GM18909 (cell line): Measurements from ENCODE around the gene ST6GALNAC3.
"Not testable (repeated sequence)": the region's sequence is repeated elsewhere in the genome, so short reads cannot be mapped to it uniquely, and the experiment has no call there.

Source experiments
- ATAC-seq: cut with Tn5 transposase; IDR thresholded peaks from one replicate; pipeline ENCODE4 v1.9.1; 2021; ENCODE audit warnings: mild to moderate bottlenecking; ENCODE audit not compliant: unreplicated experiment, poor library complexity

Gene ST6GALNAC3

DNA sequence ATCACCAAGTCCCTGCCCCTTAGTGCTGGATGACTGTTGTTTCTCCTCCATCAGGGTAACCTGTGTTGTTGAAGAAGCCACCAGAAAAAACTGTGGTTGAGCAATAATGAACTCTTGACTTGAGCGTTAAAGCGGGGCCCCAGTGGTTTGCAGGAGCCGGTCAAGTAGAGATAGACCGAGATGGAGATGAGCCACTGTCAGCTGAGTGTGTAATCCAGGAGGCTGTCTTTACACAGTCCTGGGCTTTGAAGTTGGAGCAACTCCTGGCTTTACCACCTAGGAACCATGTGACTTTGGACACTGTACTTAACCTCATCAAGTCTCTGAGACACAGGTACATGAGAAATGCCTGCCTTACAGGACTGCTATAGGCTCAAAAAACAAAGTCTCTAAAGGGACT, 158.1 kb downstream of the ST6GALNAC3 start:
- ATAC-seq: no peak

DNA sequence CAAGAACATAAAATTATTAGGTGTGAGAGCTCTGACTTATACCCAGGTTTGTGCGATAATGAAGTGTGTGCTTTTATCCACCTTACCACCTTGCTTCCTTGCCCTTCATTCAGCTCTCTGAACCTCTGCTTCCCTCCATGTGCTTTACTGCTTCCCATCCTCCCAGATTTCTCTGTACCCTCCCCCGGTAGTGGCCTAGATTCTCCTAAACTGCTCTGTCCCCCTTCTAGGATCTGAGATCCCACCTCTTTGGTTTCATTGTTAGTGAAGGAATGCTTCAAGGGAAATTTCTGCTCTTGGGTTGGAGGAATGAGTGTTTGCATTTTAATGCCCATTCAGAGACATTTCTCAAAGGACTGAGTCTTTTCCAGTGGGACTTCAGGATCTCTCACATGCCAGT, 159.5 kb downstream of the ST6GALNAC3 start:
- no peak for ATAC-seq

DNA sequence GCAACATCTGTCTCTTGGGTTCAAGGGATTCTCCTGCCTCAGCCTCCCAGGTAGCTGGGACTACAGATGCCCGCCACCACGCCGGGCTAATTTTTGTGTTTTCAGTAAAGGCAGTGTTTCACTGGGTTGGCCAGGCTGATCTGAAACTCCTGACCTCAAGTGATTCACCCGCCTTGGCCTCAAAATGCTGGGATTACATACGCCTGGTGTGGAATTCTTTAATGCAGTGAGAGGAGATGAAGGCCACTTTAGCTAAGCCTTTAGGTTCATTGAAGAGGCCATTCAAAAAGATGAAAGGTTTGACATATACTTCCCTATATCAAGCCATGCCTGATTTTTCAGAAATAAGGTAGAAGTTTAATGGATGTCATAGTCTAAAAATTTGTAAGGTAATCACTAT, 162.7 kb downstream of the ST6GALNAC3 start:
- ATAC-seq: no peak

GRCh38 chr1:76238094-76238628, 163.6 kb downstream of the ST6GALNAC3 start:
- no peak for ATAC-seq

DNA sequence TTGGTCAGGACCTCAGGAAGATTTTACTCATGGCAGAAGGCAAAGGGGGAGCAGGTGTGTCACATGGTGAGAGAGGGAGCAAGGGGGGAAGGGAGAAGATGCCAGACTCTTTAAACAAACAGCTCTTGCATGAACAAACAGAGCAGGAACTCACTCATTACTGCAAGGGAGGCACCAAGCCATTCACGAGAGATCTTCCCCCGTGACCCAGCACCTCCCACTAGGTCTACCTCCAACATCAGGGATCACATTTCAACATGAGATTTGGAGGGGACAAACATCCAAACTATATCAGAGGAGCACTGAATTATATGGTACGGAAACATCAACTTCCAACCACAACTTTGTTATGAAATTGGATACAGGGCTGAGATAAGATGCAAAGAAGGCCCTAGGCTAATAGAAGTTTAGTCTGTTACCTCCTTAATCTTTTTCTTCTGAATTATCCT, 164.9 kb downstream of the ST6GALNAC3 start:
- no peak for ATAC-seq

GRCh38 chr1:76240316-76240715, 165.8 kb downstream of the ST6GALNAC3 start:
- no peak for ATAC-seq

GRCh38 chr1:76242587-76242986, 168.0 kb downstream of the ST6GALNAC3 start:
- ATAC-seq: not testable (repeated sequence)

DNA sequence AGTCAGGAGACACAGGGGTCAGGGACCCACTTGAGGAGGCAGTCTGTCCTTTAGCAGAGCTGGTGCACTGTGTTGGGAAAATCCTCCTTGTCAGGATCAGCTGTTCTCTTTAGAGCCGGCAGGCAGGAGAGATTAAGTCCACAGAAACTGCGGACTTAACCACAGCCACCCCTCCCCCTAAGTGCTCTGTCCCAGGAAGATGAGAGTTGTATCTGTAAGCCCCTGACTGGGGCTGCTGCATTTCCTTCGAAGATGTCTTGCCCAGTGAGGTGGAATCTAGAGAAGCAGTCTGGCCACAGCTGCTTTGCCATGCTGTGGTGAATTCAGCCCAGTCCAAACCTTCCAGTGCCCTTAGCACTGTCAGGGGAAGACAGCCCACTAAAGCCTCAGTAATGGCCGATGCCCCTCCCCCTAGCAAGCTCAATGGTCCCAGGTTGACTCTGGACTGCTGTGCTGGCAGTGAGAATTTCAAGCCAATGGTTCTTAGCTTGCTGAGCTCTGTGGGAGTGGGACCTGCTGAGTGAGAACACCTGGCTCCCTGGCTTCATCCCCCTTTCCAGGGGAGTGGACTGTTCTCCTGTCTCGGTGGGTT, 172.8 kb downstream of the ST6GALNAC3 start:
- no peak for ATAC-seq

DNA sequence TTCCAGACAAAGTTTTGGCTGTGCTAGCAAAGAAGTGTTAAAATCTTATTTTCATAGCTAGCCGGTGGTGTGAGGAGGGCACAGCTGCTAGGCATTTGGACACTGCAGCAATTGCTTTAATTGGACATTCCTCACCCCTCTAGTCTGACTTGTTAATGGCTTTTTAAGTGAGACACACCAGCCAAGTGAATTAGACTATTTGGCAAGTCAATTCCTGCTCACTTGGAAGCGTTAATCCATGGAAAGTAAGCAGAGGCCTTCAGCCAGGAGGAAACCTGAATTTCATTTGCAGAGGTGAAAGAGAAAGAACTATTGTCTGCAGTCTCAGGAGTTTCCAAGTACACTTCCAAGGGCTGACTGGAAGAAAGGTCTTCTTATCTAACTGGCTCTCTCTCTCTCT, 175.7 kb downstream of the ST6GALNAC3 start:
- no peak for ATAC-seq

- no peak for ATAC-seq
These were observed 177.9 kb downstream of the ST6GALNAC3 start for GRCh38 chr1:76252431-76252830.

DNA sequence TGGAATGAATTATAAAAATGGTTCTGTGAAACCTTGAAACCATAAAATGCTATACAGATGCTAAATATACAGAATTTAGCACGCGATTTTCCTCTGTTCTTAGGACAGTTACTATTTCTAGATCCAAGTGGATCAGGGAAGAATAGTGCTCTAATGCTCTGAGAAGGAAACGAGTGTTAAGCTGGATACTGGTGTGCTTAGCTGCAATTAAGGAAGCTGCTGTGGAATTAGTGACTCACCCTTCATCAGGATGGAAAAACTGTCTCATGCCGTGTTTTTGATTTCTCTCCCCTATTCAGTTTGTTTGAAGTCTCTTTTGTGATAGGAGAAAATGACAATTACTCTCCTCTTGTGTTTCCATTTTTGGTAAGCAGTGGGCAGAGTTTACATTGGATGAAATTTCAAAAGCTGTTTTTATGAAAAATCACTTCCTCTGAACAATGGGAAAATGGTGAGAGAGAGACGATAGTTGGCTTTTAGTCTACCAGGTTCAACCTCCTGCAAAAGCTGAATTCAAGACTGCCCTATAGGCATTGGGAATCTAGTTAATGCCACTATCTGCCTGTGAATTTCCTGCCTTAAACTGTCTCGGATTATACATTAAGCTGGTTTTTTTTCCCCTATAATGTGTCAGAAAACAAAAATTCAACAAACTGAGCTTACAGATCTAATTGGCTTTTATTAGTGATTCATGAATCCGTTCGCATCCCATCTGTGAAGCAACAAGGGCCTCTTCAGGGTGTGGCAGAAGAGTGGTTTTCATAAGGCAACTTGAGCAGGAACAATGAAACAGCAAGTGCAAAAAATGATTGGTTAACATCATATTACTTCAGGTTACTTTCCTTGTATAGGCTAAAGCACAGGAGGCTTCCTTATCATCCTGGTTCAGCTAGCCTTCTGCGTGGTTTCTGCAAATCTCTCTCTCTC, 179.8 kb downstream of the ST6GALNAC3 start:
- ATAC-seq: no peak

- no peak for ATAC-seq
These were observed 182.0 kb downstream of the ST6GALNAC3 start for GRCh38 chr1:76256289-76257223.

DNA sequence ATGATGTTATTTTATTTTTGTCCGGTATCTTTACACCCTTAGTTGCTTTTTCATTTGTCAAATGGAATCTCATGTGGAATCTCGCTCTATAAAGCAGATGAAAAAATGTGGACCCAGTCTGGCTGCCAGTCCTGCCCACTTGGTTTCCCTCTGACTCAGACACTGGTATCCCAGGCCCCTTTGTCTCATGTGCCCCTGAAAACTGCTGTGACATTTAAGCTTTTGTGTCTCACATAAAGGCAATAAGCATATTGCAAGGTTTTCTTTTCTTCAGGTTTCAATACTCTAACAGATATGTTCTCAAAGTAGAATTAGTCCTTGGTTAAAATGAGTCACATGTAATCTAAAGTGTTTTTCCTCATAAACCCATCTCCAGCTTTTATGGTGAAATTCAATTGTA, 183.3 kb downstream of the ST6GALNAC3 start:
- ATAC-seq: no peak

- ATAC-seq: no peak
These were observed 184.7 kb downstream of the ST6GALNAC3 start for GRCh38 chr1:76259270-76259669.

DNA sequence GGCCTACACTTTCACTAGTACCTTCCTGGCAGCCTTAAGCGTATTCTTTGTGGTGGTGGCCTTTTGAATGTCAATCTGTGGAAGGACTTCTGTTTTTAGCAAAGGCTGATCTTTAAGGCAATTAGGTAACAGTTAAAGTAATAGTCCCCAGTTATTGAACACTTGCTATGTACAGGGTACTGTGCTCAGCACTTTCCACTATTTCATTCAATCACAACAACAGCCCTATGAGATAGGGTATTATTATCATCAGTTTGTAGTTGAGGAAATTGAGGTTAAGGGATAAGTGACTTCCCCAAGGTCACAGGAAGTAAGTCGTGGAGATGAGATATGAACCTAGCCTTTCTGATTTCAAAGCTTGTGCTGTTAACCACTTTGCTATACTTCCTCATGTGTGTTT, 185.7 kb downstream of the ST6GALNAC3 start:
- ATAC-seq: no peak

DNA sequence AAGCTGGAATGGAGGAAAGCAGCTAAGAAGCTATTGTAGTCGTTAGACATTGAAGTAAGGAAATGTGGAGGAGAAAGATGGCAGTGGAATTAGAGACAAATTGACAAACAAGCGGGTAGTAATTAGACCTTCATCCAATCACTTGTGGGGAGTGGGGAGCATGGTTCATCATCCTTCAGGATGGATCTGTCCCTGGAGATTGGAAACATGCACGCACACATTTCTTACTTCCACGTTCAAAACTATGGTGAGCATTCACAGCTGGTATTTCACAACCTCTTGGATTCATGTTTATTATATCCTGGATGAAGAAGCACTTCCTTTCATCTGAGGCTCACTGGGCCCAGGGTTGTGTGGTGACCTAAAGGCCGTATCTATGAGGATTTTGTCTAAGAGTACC, 188.1 kb downstream of the ST6GALNAC3 start:
- no peak for ATAC-seq

- no peak for ATAC-seq
These were observed 190.1 kb downstream of the ST6GALNAC3 start for GRCh38 chr1:76264642-76265041.

DNA sequence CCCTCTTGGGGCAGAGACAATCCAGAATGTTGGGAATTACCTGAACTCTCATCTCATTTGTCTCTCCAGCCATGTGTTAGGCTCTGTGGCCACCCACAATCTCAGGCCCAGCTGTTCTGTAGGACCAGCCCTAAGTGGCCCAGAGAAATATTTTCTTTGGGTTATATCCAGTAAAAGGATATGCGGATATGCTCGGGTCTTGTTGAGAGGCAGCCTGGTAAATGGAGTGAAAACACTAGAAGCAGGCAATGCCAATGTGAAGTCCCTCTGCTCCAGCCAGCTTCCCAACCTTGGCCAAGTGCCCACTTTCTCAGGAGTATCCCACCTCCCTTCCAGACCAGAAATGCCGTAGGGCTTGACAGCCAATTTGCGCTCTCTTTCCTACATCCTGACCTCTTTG, 192.2 kb downstream of the ST6GALNAC3 start:
- ATAC-seq: no peak

DNA sequence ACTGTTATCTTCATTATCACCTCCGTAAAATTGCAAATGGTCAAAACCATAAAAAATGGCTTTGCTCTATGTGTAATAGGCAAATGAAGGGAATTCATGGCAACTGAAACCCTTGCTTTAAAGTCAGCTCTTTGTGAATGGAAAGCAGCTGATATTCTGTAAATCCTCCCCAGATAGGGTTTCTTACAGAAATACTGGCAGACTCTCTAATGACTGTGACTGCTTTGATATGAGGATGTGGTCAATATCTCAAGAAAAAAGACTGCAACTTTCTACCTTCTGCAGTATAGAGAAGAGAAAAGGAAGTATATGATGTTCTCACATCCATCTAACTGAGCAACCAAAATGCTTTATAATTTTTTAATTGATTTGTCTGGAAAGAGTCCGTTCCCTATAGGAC, 193.1 kb downstream of the ST6GALNAC3 start:
- ATAC-seq: no peak

- ATAC-seq: no peak
These were observed 193.8 kb downstream of the ST6GALNAC3 start for GRCh38 chr1:76268341-76268740.
